ENCODE measurements around the gene INAFM1. TPM values are rescaled to one million over a fixed set of nuclear protein-coding genes. Genes with fewer than 3 reads are reported as not detected.

INAFM1 gene
- total and polyA plus RNA-seq, 9 of the 15 experiments (the other 6 are each of a cell fraction or from before 2014, with no cell fraction given), result 0.71 to 30.9 (median 3.1) TPM

DNA sequence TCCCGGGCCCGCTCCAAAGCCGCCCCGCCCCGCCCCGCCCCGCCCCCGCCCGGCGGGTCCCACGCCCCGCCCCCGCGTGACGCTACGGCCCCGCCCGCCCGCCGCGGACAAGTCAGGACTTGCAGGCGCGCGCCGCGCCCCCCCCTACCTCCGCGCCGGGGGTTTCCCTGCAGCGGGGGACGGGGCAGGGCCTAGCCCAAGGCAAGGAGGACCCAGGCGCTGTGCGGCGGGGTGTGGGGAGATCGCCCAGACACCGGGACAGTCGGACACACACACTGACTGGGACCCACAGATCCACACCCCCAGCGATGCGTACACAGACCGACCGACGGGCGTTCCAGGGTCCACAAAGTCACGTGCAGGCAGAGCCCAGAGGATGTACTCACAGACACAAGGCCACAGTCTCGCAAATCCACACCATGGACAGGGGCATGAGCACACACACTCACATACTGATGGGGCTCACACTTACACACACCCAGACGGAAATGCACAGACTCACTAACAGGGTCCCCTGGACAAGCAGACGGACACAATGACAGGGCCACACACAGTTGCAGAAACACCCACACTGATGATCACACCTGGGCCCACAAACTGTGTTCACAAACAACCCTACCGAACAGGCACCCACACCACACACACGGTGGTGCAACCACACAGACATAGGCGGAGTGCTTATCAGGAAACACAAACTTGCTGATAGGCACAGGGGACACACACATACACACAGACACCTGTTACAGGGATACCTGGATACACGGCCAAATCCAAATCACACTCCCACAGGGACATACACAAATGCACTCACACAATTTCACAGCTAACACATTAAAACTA is 43.2 kb upstream of the INAFM1 start (continued):
- peak; percentile 68 for TF ChIP-seq SMAD4 (CRISPR knock-in tag; conservative IDR thresholded peaks at IDR 0.05)
- 0 out of 2 replicates have a peak, but pooled peaks have one; percentile 4 for TF ChIP-seq GTF2E2 (tag; IDR thresholded peaks at IDR 0.05)
- 0 out of 2 replicates have a peak, but pooled peaks have one; percentile 20 for TF ChIP-seq DMBX1 (CRISPR knock-in tag; IDR thresholded peaks at IDR 0.05; ENCODE audit: borderline replicate concordance)
- TF ChIP-seq EZH2 (IDR thresholded peaks at IDR 0.05; ENCODE audit: borderline replicate concordance, low read depth, low read length), result no peak
- TF ChIP-seq, protein P1, sequence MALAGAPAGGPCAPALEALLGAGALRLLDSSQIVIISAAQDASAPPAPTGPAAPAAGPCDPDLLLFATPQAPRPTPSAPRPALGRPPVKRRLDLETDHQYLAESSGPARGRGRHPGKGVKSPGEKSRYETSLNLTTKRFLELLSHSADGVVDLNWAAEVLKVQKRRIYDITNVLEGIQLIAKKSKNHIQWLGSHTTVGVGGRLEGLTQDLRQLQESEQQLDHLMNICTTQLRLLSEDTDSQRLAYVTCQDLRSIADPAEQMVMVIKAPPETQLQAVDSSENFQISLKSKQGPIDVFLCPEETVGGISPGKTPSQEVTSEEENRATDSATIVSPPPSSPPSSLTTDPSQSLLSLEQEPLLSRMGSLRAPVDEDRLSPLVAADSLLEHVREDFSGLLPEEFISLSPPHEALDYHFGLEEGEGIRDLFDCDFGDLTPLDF (CRISPR knock-in tag; IDR thresholded peaks at IDR 0.05), result no peak
- peak; percentile 23; the same call in 1 of the 2 replicates for TF ChIP-seq RB1 (IDR thresholded peaks at IDR 0.05; ENCODE audit: low read depth)
- TF ChIP-seq MYC (IDR thresholded peaks at IDR 0.05; ENCODE audit: low read depth, low read length), result peak; percentile 24
- TF ChIP-seq MYC (CRISPR knock-in tag; IDR thresholded peaks at IDR 0.05; ENCODE audit: borderline replicate concordance, low read depth), result peak; percentile 51; the same call in 1 of the 2 replicates
- no peak for TF ChIP-seq XRCC3 (IDR thresholded peaks at IDR 0.05)
- no peak for TF ChIP-seq IRF2 (CRISPR knock-in tag; IDR thresholded peaks at IDR 0.05)
- 0 out of 2 replicates have a peak, but pooled peaks have one; percentile 61 for TF ChIP-seq OTX1 (CRISPR knock-in tag; IDR thresholded peaks at IDR 0.05)
- TF ChIP-seq, protein P2, sequence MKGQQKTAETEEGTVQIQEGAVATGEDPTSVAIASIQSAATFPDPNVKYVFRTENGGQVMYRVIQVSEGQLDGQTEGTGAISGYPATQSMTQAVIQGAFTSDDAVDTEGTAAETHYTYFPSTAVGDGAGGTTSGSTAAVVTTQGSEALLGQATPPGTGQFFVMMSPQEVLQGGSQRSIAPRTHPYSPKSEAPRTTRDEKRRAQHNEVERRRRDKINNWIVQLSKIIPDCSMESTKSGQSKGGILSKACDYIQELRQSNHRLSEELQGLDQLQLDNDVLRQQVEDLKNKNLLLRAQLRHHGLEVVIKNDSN (CRISPR knock-in tag; IDR thresholded peaks at IDR 0.05), result peak; percentile 95
- TF ChIP-seq CREM (IDR thresholded peaks at IDR 0.05; ENCODE audit: low read depth), result peak; percentile 35; the same call in 1 of the 2 replicates
- TF ChIP-seq, protein P3, sequence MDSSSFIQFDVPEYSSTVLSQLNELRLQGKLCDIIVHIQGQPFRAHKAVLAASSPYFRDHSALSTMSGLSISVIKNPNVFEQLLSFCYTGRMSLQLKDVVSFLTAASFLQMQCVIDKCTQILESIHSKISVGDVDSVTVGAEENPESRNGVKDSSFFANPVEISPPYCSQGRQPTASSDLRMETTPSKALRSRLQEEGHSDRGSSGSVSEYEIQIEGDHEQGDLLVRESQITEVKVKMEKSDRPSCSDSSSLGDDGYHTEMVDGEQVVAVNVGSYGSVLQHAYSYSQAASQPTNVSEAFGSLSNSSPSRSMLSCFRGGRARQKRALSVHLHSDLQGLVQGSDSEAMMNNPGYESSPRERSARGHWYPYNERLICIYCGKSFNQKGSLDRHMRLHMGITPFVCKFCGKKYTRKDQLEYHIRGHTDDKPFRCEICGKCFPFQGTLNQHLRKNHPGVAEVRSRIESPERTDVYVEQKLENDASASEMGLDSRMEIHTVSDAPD (CRISPR knock-in tag; IDR thresholded peaks at IDR 0.05), result peak; percentile 48; the same call in 1 of the 2 replicates
- 0 out of 2 replicates have a peak, but pooled peaks have one; percentile 76 for TF ChIP-seq THRAP3 (IDR thresholded peaks at IDR 0.05; ENCODE audit: borderline replicate concordance)
- TF ChIP-seq KLF6 (CRISPR knock-in tag; IDR thresholded peaks at IDR 0.05; ENCODE audit: borderline replicate concordance), result 0 out of 2 replicates have a peak, but pooled peaks have one; percentile 13
- no peak for TF ChIP-seq TGIF2 (CRISPR knock-in tag; IDR thresholded peaks at IDR 0.05)
- no peak for TF ChIP-seq JUND (IDR thresholded peaks at IDR 0.05; ENCODE audit: borderline replicate concordance, low read depth, low read length)
- TF ChIP-seq JUND (tag; IDR thresholded peaks at IDR 0.05; ENCODE audit: borderline replicate concordance, low read depth, low read length), result no peak; the same call in 2 of the 3 replicates
- no peak for TF ChIP-seq RNF2 (IDR thresholded peaks at IDR 0.05)
- peak; percentile 45; the same call in 1 of the 2 replicates for TF ChIP-seq KLF13 (tag; IDR thresholded peaks at IDR 0.05; ENCODE audit: borderline replicate concordance, low read depth)

Measured in K562 (cell line).